ENCODE measurements around the gene CCL7. TPM values are rescaled to one million over a fixed set of nuclear protein-coding genes. Genes with fewer than 3 reads are reported as not detected.

Gene CCL7
- total and polyA plus RNA-seq, 9 of the 15 experiments (the other 6 are each of a cell fraction or from before 2014, with no cell fraction given), result not detected

DNA sequence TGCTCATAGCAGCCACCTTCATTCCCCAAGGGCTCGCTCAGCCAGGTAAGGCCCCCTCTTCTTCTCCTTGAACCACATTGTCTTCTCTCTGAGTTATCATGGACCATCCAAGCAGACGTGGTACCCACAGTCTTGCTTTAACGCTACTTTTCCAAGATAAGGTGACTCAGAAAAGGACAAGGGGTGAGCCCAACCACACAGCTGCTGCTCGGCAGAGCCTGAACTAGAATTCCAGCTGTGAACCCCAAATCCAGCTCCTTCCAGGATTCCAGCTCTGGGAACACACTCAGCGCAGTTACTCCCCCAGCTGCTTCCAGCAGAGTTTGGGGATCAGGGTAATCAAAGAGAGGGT is 14.7 kb upstream of the CCL7 start:
- DNase-seq (ENCODE audit: extremely low read depth in 1 of 4, low spot score in 3 of 4), result no peak
- TF ChIP-seq TSC22D4 (tag; IDR thresholded peaks at IDR 0.05) (no peak), PHF21A (IDR thresholded peaks at IDR 0.05; ENCODE audit: borderline replicate concordance, low read depth) (no peak), HDAC8 (tag; IDR thresholded peaks at IDR 0.05) (no peak), PTRF (tag; IDR thresholded peaks at IDR 0.05) (no peak)
- intact Hi-C loops (cut with micrococcal nuclease), result no loop called here
- H3K27me3 ChIP-seq (ENCODE audit: control insufficient read depth in 2 of 2, insufficient read depth in 2 of 2, low read length in 2 of 2), result peaks cover 0 to 3% of the 10 kb centered on the region in 2 experiments; a peak in 3 of 5 replicates
- in situ Hi-C loops (cut with MboI), result no loop called here
- H3K9me1 ChIP-seq (ENCODE audit: control insufficient read depth, insufficient read depth, low read length), result no peaks in the 10 kb centered on the region
- no peak overlapping the region for H3K4me3 ChIP-seq
- H3K4me2 ChIP-seq (ENCODE audit: insufficient read depth, low read length), result peak overlapping the region; percentile 45; the same call in 1 of the 2 replicates
- peaks cover 2% of the 10 kb centered on the region; the same call in 1 of the 2 replicates for H4K20me1 ChIP-seq (replicated peaks; ENCODE audit: control insufficient read depth, insufficient read depth, low read length)
- CTCF ChIA-PET (ENCODE audit: low intra/inter-chr PET ratio), result no interaction called here
- H3K27ac ChIP-seq (ENCODE audit: extremely low read depth, low read depth, low read length), result no peak overlapping the region
- no peak for FAIRE-seq
- no TSS peak for BruUV-seq (replicated peaks)
- H3K9ac ChIP-seq (ENCODE audit: insufficient read depth in 1 of 2, low read depth in 2 of 2, low read length in 2 of 2), result no peak overlapping the region
- POLR2A ChIA-PET, result interaction anchor here (1.2 kb wide), 1 partner anchor 99 kb away, joined by 4 read pairs; no protein-coding TSS in a partner anchor
- H3K79me2 ChIP-seq (ENCODE audit: control insufficient read depth, insufficient read depth, low read length), result no peaks in the 10 kb centered on the region
- H3K9me3 ChIP-seq (replicated peaks; ENCODE audit: control insufficient read depth, insufficient read depth, low read depth, low read length), result no peaks in the 10 kb centered on the region
- H2AFZ ChIP-seq (ENCODE audit: low read depth, low read length), result 0 out of 2 replicates have a peak overlapping the region, but pooled peaks have one; percentile 34
- peaks cover 7 to 16% of the 10 kb centered on the region in 2 experiments; a peak in 4 of 5 replicates for H3K4me1 ChIP-seq (replicated peaks in 1 of 2; ENCODE audit: control insufficient read depth in 2 of 2, insufficient read depth in 2 of 2, low read length in 2 of 2)
- ATAC-seq, result no peak
- no peaks in the 10 kb centered on the region for H3K36me3 ChIP-seq (ENCODE audit: control insufficient read depth, insufficient read depth, low read length)
- WGBS (ENCODE audit: insufficient coverage, low coverage, missing lambda C conversion rate), result 0% methylated on average over 5 of the region's 5 CpGs

DNA sequence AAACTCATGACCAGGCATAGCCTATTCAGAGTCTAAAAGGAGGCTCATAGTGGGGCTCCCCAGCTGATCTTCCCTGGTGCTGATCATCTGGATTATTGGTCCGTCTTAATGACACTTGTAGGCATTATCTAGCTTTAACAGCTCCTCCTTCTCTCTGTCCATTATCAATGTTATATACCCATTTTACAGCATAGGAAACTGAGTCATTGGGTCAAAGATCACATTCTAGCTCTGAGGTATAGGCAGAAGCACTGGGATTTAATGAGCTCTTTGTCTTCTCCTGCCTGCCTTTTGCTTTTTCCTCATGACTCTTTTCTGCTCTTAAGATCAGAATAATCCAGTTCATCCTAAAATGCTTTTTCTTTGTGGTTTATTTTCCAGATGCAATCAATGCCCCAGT is 14.2 kb upstream of the CCL7 start:
- Histone ChIP-seq H3K9me1 (ENCODE audit: control insufficient read depth, insufficient read depth, low read length) (no peaks in the 10 kb centered on the region), H2AFZ (ENCODE audit: low read depth, low read length) (no peak overlapping the region), H3K9ac (ENCODE audit: insufficient read depth in 1 of 2, low read depth in 2 of 2, low read length in 2 of 2) (no peak overlapping the region), H3K4me3 (no peak overlapping the region), H4K20me1 (replicated peaks; ENCODE audit: control insufficient read depth, insufficient read depth, low read length) (peaks cover 2% of the 10 kb centered on the region; the same call in 1 of the 2 replicates), H3K9me3 (replicated peaks; ENCODE audit: control insufficient read depth, insufficient read depth, low read depth, low read length) (no peaks in the 10 kb centered on the region), H3K79me2 (ENCODE audit: control insufficient read depth, insufficient read depth, low read length) (no peaks in the 10 kb centered on the region), H3K27me3 (ENCODE audit: control insufficient read depth in 2 of 2, insufficient read depth in 2 of 2, low read length in 2 of 2) (peaks cover 0 to 3% of the 10 kb centered on the region in 2 experiments; a peak in 3 of 5 replicates), H3K27ac (ENCODE audit: extremely low read depth, low read depth, low read length) (no peak overlapping the region), H3K4me1 (replicated peaks in 1 of 2; ENCODE audit: control insufficient read depth in 2 of 2, insufficient read depth in 2 of 2, low read length in 2 of 2) (peaks cover 7 to 16% of the 10 kb centered on the region in 2 experiments; a peak in 4 of 5 replicates), H3K36me3 (ENCODE audit: control insufficient read depth, insufficient read depth, low read length) (no peaks in the 10 kb centered on the region), H3K4me2 (ENCODE audit: insufficient read depth, low read length) (no peak overlapping the region)
- intact Hi-C loops (cut with micrococcal nuclease) (no loop called here), in situ Hi-C loops (cut with MboI) (no loop called here)
- ChIA-PET CTCF (ENCODE audit: low intra/inter-chr PET ratio) (no interaction called here), POLR2A (interaction anchor here (0.9 to 1.2 kb wide), 2 partner anchors 16 to 98 kb away, joined by 3 to 4 read pairs; no protein-coding TSS in a partner anchor)
- BruUV-seq (replicated peaks), result no TSS peak
- TF ChIP-seq KDM1A (IDR thresholded peaks at IDR 0.05) (peak in 1 of 2 experiments; percentile 35; a peak in 1 of 4 replicates), BCOR (IDR thresholded peaks at IDR 0.05) (peak; percentile 68), RBM25 (IDR thresholded peaks at IDR 0.05; ENCODE audit: low read depth, low read length, severe bottlenecking) (peak; percentile 88), PPARD (CRISPR knock-in tag; IDR thresholded peaks at IDR 0.05) (no peak), ZNF75A (CRISPR knock-in tag; IDR thresholded peaks at IDR 0.05) (no peak)
- FAIRE-seq (no peak), DNase-seq (ENCODE audit: extremely low read depth in 1 of 4, low spot score in 3 of 4) (no peak), ATAC-seq (no peak)
- 0% methylated on average over 1 of the region's 1 CpG for WGBS (ENCODE audit: insufficient coverage, low coverage, missing lambda C conversion rate)
